Measurements from ENCODE around the gene TRH.

TRH gene

DNA sequence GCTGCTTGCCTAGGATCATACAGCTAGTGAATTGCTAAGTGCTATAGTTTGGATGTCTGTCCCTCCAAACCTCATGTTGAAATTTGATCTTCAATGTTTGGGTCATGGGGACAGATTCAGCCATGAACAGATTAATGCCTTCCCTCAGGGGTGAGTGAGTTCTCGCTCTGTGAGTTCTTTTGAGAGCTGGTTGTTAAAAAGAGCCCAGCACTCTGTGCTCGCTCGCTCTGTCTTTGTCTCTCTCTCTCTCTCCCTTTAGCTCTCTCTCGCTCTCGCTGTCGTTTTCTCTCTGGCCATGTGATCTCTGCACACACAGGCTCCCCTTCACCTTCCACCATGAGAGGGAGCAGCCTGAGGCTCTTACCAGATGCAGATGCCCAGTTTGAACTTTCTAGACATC is 14.9 kb downstream of the TRH start:
- Histone ChIP-seq H2BK120ac (ENCODE audit: insufficient read depth, low read length, poor library complexity) (no peak overlapping the region), H3K4me3 (ENCODE audit: low read depth, low read length) (no peak overlapping the region), H3K79me1 (ENCODE audit: low read length) (no peaks in the 10 kb centered on the region), H3K4ac (ENCODE audit: low read depth, low read length) (no peak overlapping the region), H3K27ac (ENCODE audit: low read depth, low read length) (no peak overlapping the region), H4K12ac (ENCODE audit: low read depth, low read length) (no peak overlapping the region), H3K79me2 (ENCODE audit: control insufficient read depth, insufficient read depth, low read length, poor library complexity) (no peaks in the 10 kb centered on the region), H2AK5ac (ENCODE audit: low read length) (no peak overlapping the region), H3K18ac (ENCODE audit: low read length) (no peak overlapping the region), H3K23ac (ENCODE audit: low read length) (no peak overlapping the region), H3K4me1 (ENCODE audit: control insufficient read depth in 1 of 2, insufficient read depth in 2 of 2, low read length in 2 of 2) (no peaks in the 10 kb centered on the region), H3K36me3 (ENCODE audit: control insufficient read depth in 1 of 2, insufficient read depth in 2 of 2, low read length in 2 of 2) (no peaks in the 10 kb centered on the region), H2BK12ac (ENCODE audit: low read length) (no peak overlapping the region), H4K8ac (ENCODE audit: low read depth, low read length) (no peak overlapping the region), H3K14ac (ENCODE audit: low read length) (no peak overlapping the region), H3K4me2 (ENCODE audit: low read length) (no peak overlapping the region), H2AFZ (ENCODE audit: insufficient read depth, low read length, poor library complexity) (no peak overlapping the region), H4K91ac (ENCODE audit: low read depth, low read length) (no peak overlapping the region), H3K27me3 (ENCODE audit: insufficient read depth, low read length) (no peaks in the 10 kb centered on the region), H3K9me3 (ENCODE audit: insufficient read depth, low read depth, low read length) (peaks cover 3% of the 10 kb centered on the region), H3K9ac (ENCODE audit: low read length) (no peak overlapping the region), H2BK5ac (ENCODE audit: low read depth, low read length, poor library complexity) (no peak overlapping the region)
- WGBS (ENCODE audit: extremely low coverage, insufficient coverage, insufficient read length), result no CpG with 5 or more reads among the region's 6 CpGs
- no peak for DNase-seq

DNA sequence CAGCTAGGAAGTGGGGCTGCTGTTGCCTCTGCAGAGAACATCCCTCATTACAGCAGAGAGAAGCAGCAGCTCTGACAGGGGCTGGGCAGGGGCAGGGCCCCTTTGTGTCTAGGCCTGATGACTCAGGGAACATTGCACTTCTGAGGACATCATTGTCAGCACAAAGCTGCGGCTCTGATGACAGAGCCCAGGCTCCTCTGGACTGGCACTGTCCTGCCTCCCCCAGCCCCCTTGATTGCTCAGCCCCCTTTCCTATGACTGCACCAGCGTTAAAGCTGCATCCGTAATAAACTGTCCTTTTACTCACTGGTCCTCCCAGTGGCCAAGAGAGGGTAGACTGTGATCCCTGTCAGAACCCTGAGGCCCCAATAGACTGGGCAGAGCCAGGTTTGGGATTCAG is 18.3 kb downstream of the TRH start:
- no peak overlapping the region for H2BK120ac ChIP-seq (ENCODE audit: insufficient read depth, low read length, poor library complexity)
- H4K91ac ChIP-seq (ENCODE audit: low read depth, low read length), result no peak overlapping the region
- no peak overlapping the region for H3K27ac ChIP-seq (ENCODE audit: low read depth, low read length)
- no peaks in the 10 kb centered on the region for H3K27me3 ChIP-seq (ENCODE audit: insufficient read depth, low read length)
- no peak overlapping the region for H4K12ac ChIP-seq (ENCODE audit: low read depth, low read length)
- no peak overlapping the region for H2AK5ac ChIP-seq (ENCODE audit: low read length)
- H3K36me3 ChIP-seq (ENCODE audit: control insufficient read depth in 1 of 2, insufficient read depth in 2 of 2, low read length in 2 of 2), result no peaks in the 10 kb centered on the region
- H3K4me2 ChIP-seq (ENCODE audit: low read length), result no peak overlapping the region
- no peak overlapping the region for H3K9ac ChIP-seq (ENCODE audit: low read length)
- no peaks in the 10 kb centered on the region for H3K79me1 ChIP-seq (ENCODE audit: low read length)
- no CpG with 5 or more reads among the region's 3 CpGs for WGBS (ENCODE audit: extremely low coverage, insufficient coverage, insufficient read length)
- no peak overlapping the region for H3K4ac ChIP-seq (ENCODE audit: low read depth, low read length)
- H3K79me2 ChIP-seq (ENCODE audit: control insufficient read depth, insufficient read depth, low read length, poor library complexity), result no peaks in the 10 kb centered on the region
- H3K14ac ChIP-seq (ENCODE audit: low read length), result no peak overlapping the region
- H3K18ac ChIP-seq (ENCODE audit: low read length), result no peak overlapping the region
- H3K23ac ChIP-seq (ENCODE audit: low read length), result no peak overlapping the region
- no peak overlapping the region for H3K4me3 ChIP-seq (ENCODE audit: low read depth, low read length)
- H3K9me3 ChIP-seq (ENCODE audit: insufficient read depth, low read depth, low read length), result peaks cover 3% of the 10 kb centered on the region
- no peaks in the 10 kb centered on the region for H3K4me1 ChIP-seq (ENCODE audit: control insufficient read depth in 1 of 2, insufficient read depth in 2 of 2, low read length in 2 of 2)
- no peak overlapping the region for H2BK12ac ChIP-seq (ENCODE audit: low read length)
- peak in 1 of 2 donors; percentile 16 for DNase-seq
- no peak overlapping the region for H2BK5ac ChIP-seq (ENCODE audit: low read depth, low read length, poor library complexity)
- H2AFZ ChIP-seq (ENCODE audit: insufficient read depth, low read length, poor library complexity), result no peak overlapping the region
- no peak overlapping the region for H4K8ac ChIP-seq (ENCODE audit: low read depth, low read length)

DNA sequence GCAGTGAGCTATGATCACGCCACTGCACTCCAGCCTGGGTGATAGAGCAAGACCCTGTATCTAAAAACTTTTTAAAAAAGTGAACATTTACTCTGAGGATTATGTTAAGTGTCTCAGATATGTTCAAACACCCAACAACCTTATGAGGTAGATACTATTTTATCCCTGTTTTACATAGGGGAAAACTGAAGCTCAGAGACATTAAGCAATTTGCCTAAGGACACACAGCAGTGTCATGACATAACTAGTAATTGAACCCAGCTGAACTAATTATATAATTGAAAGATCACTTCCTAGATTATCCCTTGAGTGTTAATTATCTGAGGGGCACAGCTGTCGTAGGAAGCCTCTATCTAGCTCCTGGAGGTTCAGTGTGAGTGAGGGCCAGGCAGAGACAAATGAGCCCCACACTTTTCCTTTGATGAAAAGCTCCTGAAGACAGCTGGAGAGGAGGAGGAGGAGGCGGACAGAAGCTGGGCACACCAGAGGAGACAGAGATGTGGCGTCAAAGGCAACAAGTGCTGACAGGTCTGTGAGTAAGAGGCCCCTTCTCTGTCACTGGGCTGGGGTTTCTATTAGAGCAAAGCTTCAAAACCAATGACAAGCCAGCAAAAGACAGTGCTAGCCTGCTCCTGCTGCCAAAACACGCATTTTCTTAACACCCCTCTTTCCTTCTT is 20.5 kb downstream of the TRH start:
- no peak overlapping the region for H3K9ac ChIP-seq (ENCODE audit: low read length)
- no peak overlapping the region for H2AK5ac ChIP-seq (ENCODE audit: low read length)
- H3K27me3 ChIP-seq (ENCODE audit: insufficient read depth, low read length), result no peaks in the 10 kb centered on the region
- H3K79me2 ChIP-seq (ENCODE audit: control insufficient read depth, insufficient read depth, low read length, poor library complexity), result no peaks in the 10 kb centered on the region
- H3K4me3 ChIP-seq (ENCODE audit: low read depth, low read length), result no peak overlapping the region
- H4K8ac ChIP-seq (ENCODE audit: low read depth, low read length), result no peak overlapping the region
- no peak overlapping the region for H3K14ac ChIP-seq (ENCODE audit: low read length)
- H3K36me3 ChIP-seq (ENCODE audit: control insufficient read depth in 1 of 2, insufficient read depth in 2 of 2, low read length in 2 of 2), result no peaks in the 10 kb centered on the region
- no peak overlapping the region for H2BK5ac ChIP-seq (ENCODE audit: low read depth, low read length, poor library complexity)
- no peak overlapping the region for H3K4me2 ChIP-seq (ENCODE audit: low read length)
- H3K27ac ChIP-seq (ENCODE audit: low read depth, low read length), result no peak overlapping the region
- no peak for DNase-seq
- H3K4me1 ChIP-seq (ENCODE audit: control insufficient read depth in 1 of 2, insufficient read depth in 2 of 2, low read length in 2 of 2), result no peaks in the 10 kb centered on the region
- no peak overlapping the region for H3K4ac ChIP-seq (ENCODE audit: low read depth, low read length)
- H2BK12ac ChIP-seq (ENCODE audit: low read length), result no peak overlapping the region
- no peak overlapping the region for H3K23ac ChIP-seq (ENCODE audit: low read length)
- H4K91ac ChIP-seq (ENCODE audit: low read depth, low read length), result no peak overlapping the region
- no CpG with 5 or more reads among the region's 5 CpGs for WGBS (ENCODE audit: extremely low coverage, insufficient coverage, insufficient read length)
- no peak overlapping the region for H2BK120ac ChIP-seq (ENCODE audit: insufficient read depth, low read length, poor library complexity)
- no peaks in the 10 kb centered on the region for H3K79me1 ChIP-seq (ENCODE audit: low read length)
- no peak overlapping the region for H3K18ac ChIP-seq (ENCODE audit: low read length)
- H2AFZ ChIP-seq (ENCODE audit: insufficient read depth, low read length, poor library complexity), result no peak overlapping the region
- no peak overlapping the region for H4K12ac ChIP-seq (ENCODE audit: low read depth, low read length)
- peaks cover 3% of the 10 kb centered on the region for H3K9me3 ChIP-seq (ENCODE audit: insufficient read depth, low read depth, low read length)

GRCh38 chr3:129996073-129996472 is 21.6 kb downstream of the TRH start:
- H3K79me2 ChIP-seq (ENCODE audit: control insufficient read depth, insufficient read depth, low read length, poor library complexity), result no peaks in the 10 kb centered on the region

More at GRCh38 chr3:129996073-129996472, 21.6 kb downstream of the TRH start:
- Histone ChIP-seq H3K9ac (ENCODE audit: low read length) (no peak overlapping the region), H2BK12ac (ENCODE audit: low read length) (no peak overlapping the region), H4K8ac (ENCODE audit: low read depth, low read length) (no peak overlapping the region), H2AFZ (ENCODE audit: insufficient read depth, low read length, poor library complexity) (no peak overlapping the region), H3K9me3 (ENCODE audit: insufficient read depth, low read depth, low read length) (peaks cover 3% of the 10 kb centered on the region), H2BK5ac (ENCODE audit: low read depth, low read length, poor library complexity) (no peak overlapping the region), H3K23ac (ENCODE audit: low read length) (no peak overlapping the region), H3K14ac (ENCODE audit: low read length) (no peak overlapping the region), H4K91ac (ENCODE audit: low read depth, low read length) (no peak overlapping the region), H3K4me3 (ENCODE audit: low read depth, low read length) (no peak overlapping the region), H2BK120ac (ENCODE audit: insufficient read depth, low read length, poor library complexity) (no peak overlapping the region), H3K18ac (ENCODE audit: low read length) (no peak overlapping the region), H2AK5ac (ENCODE audit: low read length) (no peak overlapping the region), H3K4me1 (ENCODE audit: control insufficient read depth in 1 of 2, insufficient read depth in 2 of 2, low read length in 2 of 2) (no peaks in the 10 kb centered on the region), H3K79me1 (ENCODE audit: low read length) (no peaks in the 10 kb centered on the region), H3K36me3 (ENCODE audit: control insufficient read depth in 1 of 2, insufficient read depth in 2 of 2, low read length in 2 of 2) (no peaks in the 10 kb centered on the region), H3K27ac (ENCODE audit: low read depth, low read length) (no peak overlapping the region), H3K4me2 (ENCODE audit: low read length) (no peak overlapping the region), H3K4ac (ENCODE audit: low read depth, low read length) (no peak overlapping the region), H3K27me3 (ENCODE audit: insufficient read depth, low read length) (no peaks in the 10 kb centered on the region), H4K12ac (ENCODE audit: low read depth, low read length) (no peak overlapping the region)
- no CpG with 5 or more reads among the region's 4 CpGs for WGBS (ENCODE audit: extremely low coverage, insufficient coverage, insufficient read length)
- DNase-seq, result no peak

Measured in trophoblast cell (in vitro differentiated cells and primary cell).